ENCODE measurements around the gene TRIB2. TPM values are rescaled to one million over a fixed set of nuclear protein-coding genes. Genes with fewer than 3 reads are reported as not detected.

The TRIB2 gene
- total and polyA plus RNA-seq, 2 of the 4 experiments (the other 2 are of a cell fraction), result 12.0 to 12.7 TPM

DNA sequence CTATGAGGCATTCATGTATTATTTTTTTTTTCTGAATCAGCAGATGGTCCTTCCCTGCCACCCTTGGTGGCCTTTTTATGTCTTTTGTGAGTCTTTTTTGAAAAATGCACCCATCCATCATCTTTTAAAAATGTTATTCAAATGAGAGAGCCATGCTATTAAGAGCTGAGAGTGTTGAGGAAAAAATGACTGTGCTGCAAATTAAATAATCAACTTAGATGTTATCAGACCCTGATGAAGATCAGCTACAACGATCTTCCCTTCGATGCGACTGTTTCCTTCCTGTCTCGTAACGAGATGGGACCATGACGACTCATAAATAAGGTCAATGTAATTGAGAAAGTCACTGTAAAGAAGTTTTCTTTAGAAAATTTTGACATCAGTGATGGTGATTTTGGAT lies 44.4 kb downstream of the TRIB2 start:
- H3K23ac ChIP-seq (ENCODE audit: low read depth, low read length), result no peak overlapping the region
- ATAC-seq (ENCODE audit: low read depth) (no peak), DNase-seq (no peak)
- peak overlapping the region; percentile 69; the same call in 1 of the 2 replicates for H2BK120ac ChIP-seq (ENCODE audit: low read depth, low read length)
- no peak overlapping the region for H2BK5ac ChIP-seq (ENCODE audit: low read depth, low read length, poor library complexity, severe bottlenecking)
- no peak overlapping the region; the same call in 1 of the 2 replicates for H4K5ac ChIP-seq (ENCODE audit: low read depth, low read length)
- H4K8ac ChIP-seq (ENCODE audit: low read depth in 2 of 2, low read length in 2 of 2), result no peak overlapping the region
- H3K27ac ChIP-seq (ENCODE audit: insufficient read depth, low read length), result no peak overlapping the region
- H3K9me1 ChIP-seq (ENCODE audit: insufficient read depth, low read length), result peaks cover 5% of the 10 kb centered on the region
- peaks cover 3% of the 10 kb centered on the region; the same call in 1 of the 2 replicates for H4K20me1 ChIP-seq (ENCODE audit: insufficient read depth, low read length)
- H3K36me3 ChIP-seq (ENCODE audit: control insufficient read depth, insufficient read depth, low read length), result no peaks in the 10 kb centered on the region
- no TSS peak for BruUV-seq (replicated peaks)
- TF ChIP-seq, protein P1, sequence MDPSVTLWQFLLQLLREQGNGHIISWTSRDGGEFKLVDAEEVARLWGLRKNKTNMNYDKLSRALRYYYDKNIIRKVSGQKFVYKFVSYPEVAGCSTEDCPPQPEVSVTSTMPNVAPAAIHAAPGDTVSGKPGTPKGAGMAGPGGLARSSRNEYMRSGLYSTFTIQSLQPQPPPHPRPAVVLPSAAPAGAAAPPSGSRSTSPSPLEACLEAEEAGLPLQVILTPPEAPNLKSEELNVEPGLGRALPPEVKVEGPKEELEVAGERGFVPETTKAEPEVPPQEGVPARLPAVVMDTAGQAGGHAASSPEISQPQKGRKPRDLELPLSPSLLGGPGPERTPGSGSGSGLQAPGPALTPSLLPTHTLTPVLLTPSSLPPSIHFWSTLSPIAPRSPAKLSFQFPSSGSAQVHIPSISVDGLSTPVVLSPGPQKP (IDR thresholded peaks at IDR 0.05; ENCODE audit: borderline replicate concordance, low read depth, low read length), result no peak
- TF ChIP-seq, protein P2, sequence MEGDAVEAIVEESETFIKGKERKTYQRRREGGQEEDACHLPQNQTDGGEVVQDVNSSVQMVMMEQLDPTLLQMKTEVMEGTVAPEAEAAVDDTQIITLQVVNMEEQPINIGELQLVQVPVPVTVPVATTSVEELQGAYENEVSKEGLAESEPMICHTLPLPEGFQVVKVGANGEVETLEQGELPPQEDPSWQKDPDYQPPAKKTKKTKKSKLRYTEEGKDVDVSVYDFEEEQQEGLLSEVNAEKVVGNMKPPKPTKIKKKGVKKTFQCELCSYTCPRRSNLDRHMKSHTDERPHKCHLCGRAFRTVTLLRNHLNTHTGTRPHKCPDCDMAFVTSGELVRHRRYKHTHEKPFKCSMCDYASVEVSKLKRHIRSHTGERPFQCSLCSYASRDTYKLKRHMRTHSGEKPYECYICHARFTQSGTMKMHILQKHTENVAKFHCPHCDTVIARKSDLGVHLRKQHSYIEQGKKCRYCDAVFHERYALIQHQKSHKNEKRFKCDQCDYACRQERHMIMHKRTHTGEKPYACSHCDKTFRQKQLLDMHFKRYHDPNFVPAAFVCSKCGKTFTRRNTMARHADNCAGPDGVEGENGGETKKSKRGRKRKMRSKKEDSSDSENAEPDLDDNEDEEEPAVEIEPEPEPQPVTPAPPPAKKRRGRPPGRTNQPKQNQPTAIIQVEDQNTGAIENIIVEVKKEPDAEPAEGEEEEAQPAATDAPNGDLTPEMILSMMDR (conservative IDR thresholded peaks at IDR 0.05; ENCODE audit: low read depth, low read length), result no peak
- TF ChIP-seq SMC3 (IDR thresholded peaks at IDR 0.05; ENCODE audit: low read depth, low read length) (no peak), POLR2A (IDR thresholded peaks at IDR 0.05; ENCODE audit: low read depth, low read length) (no peak), MAFK (IDR thresholded peaks at IDR 0.05; ENCODE audit: low read depth, low read length) (no peak), FOS (IDR thresholded peaks at IDR 0.05; ENCODE audit: low read depth, low read length) (no peak), CHD1 (IDR thresholded peaks at IDR 0.05; ENCODE audit: low read depth, low read length) (no peak), MXI1 (IDR thresholded peaks at IDR 0.05; ENCODE audit: borderline replicate concordance, low read depth, low read length) (no peak), CEBPB (IDR thresholded peaks at IDR 0.05; ENCODE audit: low read depth, low read length) (no peak), RFX5 (IDR thresholded peaks at IDR 0.05; ENCODE audit: low read depth, low read length) (no peak), RCOR1 (IDR thresholded peaks at IDR 0.05; ENCODE audit: insufficient replicate concordance, low read length) (no peak), NFE2L2 (IDR thresholded peaks at IDR 0.05; ENCODE audit: low read depth, low read length) (no peak), BHLHE40 (IDR thresholded peaks at IDR 0.05; ENCODE audit: low read depth, low read length) (no peak)
- TF ChIP-seq, protein P3, sequence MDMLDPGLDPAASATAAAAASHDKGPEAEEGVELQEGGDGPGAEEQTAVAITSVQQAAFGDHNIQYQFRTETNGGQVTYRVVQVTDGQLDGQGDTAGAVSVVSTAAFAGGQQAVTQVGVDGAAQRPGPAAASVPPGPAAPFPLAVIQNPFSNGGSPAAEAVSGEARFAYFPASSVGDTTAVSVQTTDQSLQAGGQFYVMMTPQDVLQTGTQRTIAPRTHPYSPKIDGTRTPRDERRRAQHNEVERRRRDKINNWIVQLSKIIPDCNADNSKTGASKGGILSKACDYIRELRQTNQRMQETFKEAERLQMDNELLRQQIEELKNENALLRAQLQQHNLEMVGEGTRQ (IDR thresholded peaks at IDR 0.05; ENCODE audit: low read depth, low read length), result no peak
- H3K56ac ChIP-seq (ENCODE audit: extremely low read depth, insufficient read depth, low read length), result no peak overlapping the region
- dilution Hi-C loops (cut with HindIII; ENCODE audit: low sequenced_read_pairs, unreplicated experiment), result no loop called here
- no peak overlapping the region for H3K4me3 ChIP-seq (ENCODE audit: insufficient read depth, low read depth, low read length)
- H2AFZ ChIP-seq (replicated peaks; ENCODE audit: low read length, poor library complexity), result no peak overlapping the region
- no peaks in the 10 kb centered on the region for H3K79me1 ChIP-seq (ENCODE audit: low read depth in 1 of 2, low read length in 2 of 2)
- H3K4me1 ChIP-seq (ENCODE audit: control insufficient read depth, insufficient read depth, low read length), result peaks cover 10% of the 10 kb centered on the region
- H3K4me2 ChIP-seq (ENCODE audit: low read depth, low read length), result no peak overlapping the region
- H4K91ac ChIP-seq (ENCODE audit: insufficient read depth, low read depth, low read length), result no peak overlapping the region
- in situ Hi-C loops (cut with MboI; ENCODE audit: low sequenced_read_pairs), result no loop called here
- H2BK20ac ChIP-seq (ENCODE audit: low read depth, low read length), result peak overlapping the region; percentile 61; the same call in 1 of the 2 replicates
- peak overlapping the region; percentile 68; the same call in 1 of the 2 replicates for H3K14ac ChIP-seq (replicated peaks; ENCODE audit: low read depth, low read length)
- no peaks in the 10 kb centered on the region; the same call in 1 of the 2 replicates for H3K9me3 ChIP-seq (ENCODE audit: control insufficient read depth, insufficient read depth, low read length)
- ChIA-PET POLR2A (ENCODE audit: unreplicated experiment) (no interaction called here), CTCF (interaction anchor here (1.0 kb wide), 1 partner anchor 9 kb away, joined by 3 read pairs; no protein-coding TSS in a partner anchor)
- H2AK5ac ChIP-seq (ENCODE audit: low read depth, low read length), result peak overlapping the region; percentile 69; the same call in 1 of the 2 replicates
- H3K27me3 ChIP-seq (ENCODE audit: control insufficient read depth, insufficient read depth, low read length), result no peaks in the 10 kb centered on the region
- WGBS, 2 experiments (ENCODE audit: extremely low coverage in 2 of 2, insufficient read length in 1 of 2), result no CpG with 5 or more reads among the region's 6 CpGs
- H2BK15ac ChIP-seq (ENCODE audit: low read depth, low read length), result peak overlapping the region; percentile 78; the same call in 1 of the 3 replicates
- H2AK9ac ChIP-seq (replicated peaks; ENCODE audit: low read depth, low read length, poor library complexity), result no peak overlapping the region
- peak overlapping the region; percentile 59; the same call in 1 of the 2 replicates for H3K4ac ChIP-seq (ENCODE audit: low read depth, low read length)
- no peak overlapping the region for H3K9ac ChIP-seq (ENCODE audit: low read depth, low read length)
- intact Hi-C loops (cut with micrococcal nuclease), result no loop called here
- H3K18ac ChIP-seq (ENCODE audit: low read depth, low read length), result no peak overlapping the region; the same call in 1 of the 2 replicates
